MM.1S (cell line): ENCODE data around the gene CTCFL.
A peak's percentile ranks its signal among the peaks of the same experiment; 100 is the strongest.

Source experiments
- DNase-seq: peaks from one replicate; pipeline ENCODE4 v3.0.0-alpha.2; 2015
- H2AFZ ChIP-seq: fragments of 300-600 bp; sonication (generic); 2 replicates; pipeline ENCODE4 v1.6.0; 2016; ENCODE audit warnings: antibody characterized with exemption, low read length
- H3F3A ChIP-seq: fragments of 300-600 bp; sonication (generic); 2 replicates; pipeline ENCODE4 v1.6.1; 2016; ENCODE audit warnings: mild to moderate bottlenecking, antibody characterized with exemption, low read length, moderate library complexity, mixed read lengths; ENCODE audit not compliant: insufficient read depth
- H3K27ac ChIP-seq: fragments of 300-600 bp; sonication (generic); 2 replicates; pipeline ENCODE4 v1.5.1; 2016; ENCODE audit warnings: mild to moderate bottlenecking, low read length
- H3K27me3 ChIP-seq: fragments of 300-600 bp; sonication (generic); replicated peaks from 2 replicates; pipeline ENCODE4 v1.6.0; 2016; ENCODE audit warnings: low read length; ENCODE audit not compliant: insufficient read depth
- H3K36me3 ChIP-seq: fragments of 300-600 bp; sonication (generic); replicated peaks from 2 replicates; pipeline ENCODE4 v1.6.1; 2016; ENCODE audit warnings: mild to moderate bottlenecking, low read length, mixed read lengths; ENCODE audit not compliant: insufficient read depth
- H3K4me1 ChIP-seq: fragments of 300-600 bp; sonication (generic); 2 replicates; pipeline ENCODE4 v1.6.1; 2016; ENCODE audit warnings: low read length, mixed read lengths
- H3K4me2 ChIP-seq: fragments of 300-600 bp; sonication (generic); 2 replicates; pipeline ENCODE4 v1.6.0; 2016; ENCODE audit warnings: low read depth, low read length
- H3K4me3 ChIP-seq: fragments of 300-600 bp; sonication (generic); 2 replicates; pipeline ENCODE4 v1.5.1; 2016; ENCODE audit warnings: low read length, mixed read lengths
- H3K79me2 ChIP-seq: fragments of 300-600 bp; sonication (generic); 2 replicates; pipeline ENCODE4 v1.6.1; 2016; ENCODE audit warnings: mixed run types, low read length, mixed read lengths
- H3K9ac ChIP-seq: fragments of 300-600 bp; sonication (generic); 2 replicates; pipeline ENCODE4 v1.6.1; 2016; ENCODE audit warnings: low read length, mixed read lengths
- H3K9me2 ChIP-seq: fragments of 300-600 bp; sonication (generic); replicated peaks from 2 replicates; pipeline ENCODE4 v1.6.1; 2016; ENCODE audit warnings: mild to moderate bottlenecking, low read length, mixed read lengths; ENCODE audit not compliant: insufficient read depth
- H3K9me3 ChIP-seq: fragments of 300-600 bp; sonication (generic); replicated peaks from 2 replicates; pipeline ENCODE4 v1.6.1; 2016; ENCODE audit warnings: mild to moderate bottlenecking, low read length, mixed read lengths; ENCODE audit not compliant: insufficient read depth
- H4K20me1 ChIP-seq: fragments of 300-600 bp; sonication (generic); 2 replicates; pipeline ENCODE4 v1.6.1; 2016; ENCODE audit warnings: mild to moderate bottlenecking, low read length, moderate library complexity, mixed read lengths; ENCODE audit not compliant: insufficient read depth
- CTCF ChIP-seq: fragments of 300-600 bp; sonication (generic); IDR thresholded peaks from 2 replicates; pipeline ENCODE4 v1.5.1; 2016; ENCODE audit warnings: antibody characterized with exemption, low read length, mixed read lengths
- EZH2 ChIP-seq: fragments of 300-600 bp; sonication (generic); optimal IDR thresholded peaks from 2 replicates; pipeline ENCODE3; 2017; ENCODE audit warnings: low read depth, mild to moderate bottlenecking, antibody characterized with exemption, low read length, mixed read lengths
- EZH2phosphoT487 ChIP-seq: fragments of 300-600 bp; sonication (generic); IDR thresholded peaks from 2 replicates; pipeline ENCODE4 v1.6.1; 2018; ENCODE audit warnings: antibody characterized with exemption, low read length

CTCFL gene

GRCh38 chr20:57450419-57450818 is 74.5 kb downstream of the CTCFL start:
- peak overlapping the region; percentile 69 for H3K4me2 ChIP-seq
- H3F3A ChIP-seq, result no peaks in the 10 kb centered on the region
- H3K9me2 ChIP-seq, result no peaks in the 10 kb centered on the region
- H3K27me3 ChIP-seq, result no peaks in the 10 kb centered on the region
- peak overlapping the region; percentile 50 for H2AFZ ChIP-seq
- H3K9me3 ChIP-seq, result no peaks in the 10 kb centered on the region
- H3K79me2 ChIP-seq, result no peaks in the 10 kb centered on the region
- peak; percentile 77 for DNase-seq
- H3K27ac ChIP-seq, result peak overlapping the region; percentile 35; the same call in 1 of the 2 replicates
- peaks cover 17% of the 10 kb centered on the region for H3K4me1 ChIP-seq
- H3K36me3 ChIP-seq, result no peaks in the 10 kb centered on the region
- no peak overlapping the region for H3K4me3 ChIP-seq
- H4K20me1 ChIP-seq, result no peaks in the 10 kb centered on the region
- H3K9ac ChIP-seq, result no peak overlapping the region
- TF ChIP-seq EZH2phosphoT487, result no peak
- TF ChIP-seq EZH2, result no peak
- TF ChIP-seq CTCF, result no peak

DNA sequence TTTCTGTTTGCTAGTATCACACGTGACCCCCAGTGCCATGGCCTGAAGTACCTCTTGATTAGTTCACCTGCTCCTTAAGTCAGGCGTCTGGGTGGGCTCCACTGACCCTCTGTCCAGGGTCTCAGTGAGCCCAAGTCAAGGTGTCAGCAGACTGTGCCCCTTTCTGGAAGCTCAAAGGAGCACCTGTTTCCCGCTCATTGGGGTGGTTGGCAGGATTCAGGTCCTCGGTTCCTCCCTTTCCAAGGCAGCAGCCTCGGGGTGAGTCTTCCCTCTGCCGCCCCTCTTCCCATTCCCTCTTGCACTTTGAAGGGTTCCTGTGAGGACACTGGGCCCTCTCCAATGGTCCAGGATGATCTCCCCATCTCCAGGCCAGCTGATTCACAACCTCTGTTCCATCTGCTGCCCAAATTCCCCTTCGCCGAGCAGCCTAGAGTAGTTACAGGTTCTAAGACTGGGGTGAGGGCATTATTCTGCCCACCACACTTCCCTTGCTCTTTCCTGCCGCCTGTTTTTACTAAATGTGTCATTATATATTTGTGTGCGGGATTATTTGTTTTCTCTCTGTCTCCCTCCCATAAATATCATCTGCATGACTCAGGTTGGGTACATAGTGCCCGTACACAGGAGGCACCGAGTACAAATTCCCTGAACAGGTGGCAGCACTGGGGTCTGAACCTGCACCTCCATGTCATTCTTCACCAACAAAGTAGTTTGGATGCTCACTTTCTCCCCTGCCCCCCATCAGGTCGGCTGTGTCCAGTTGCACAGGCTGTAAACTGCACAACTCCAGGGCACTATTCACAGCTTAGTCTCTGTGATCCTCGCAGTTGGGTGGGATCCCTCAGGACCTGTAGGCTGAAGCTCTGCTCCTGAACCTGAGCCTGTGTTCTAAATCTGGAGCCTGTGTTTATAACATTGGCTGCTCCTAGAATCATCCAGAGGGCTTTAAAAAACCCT is 75.3 kb downstream of the CTCFL start:
- Histone ChIP-seq H3K4me2 (peak overlapping the region; percentile 69; the same call in 1 of the 2 replicates), H3K79me2 (no peaks in the 10 kb centered on the region), H3K4me1 (peaks cover 17% of the 10 kb centered on the region), H2AFZ (no peak overlapping the region), H3K9me3 (no peaks in the 10 kb centered on the region), H3F3A (no peaks in the 10 kb centered on the region), H3K27me3 (no peaks in the 10 kb centered on the region), H3K27ac (no peak overlapping the region), H4K20me1 (no peaks in the 10 kb centered on the region), H3K9ac (no peak overlapping the region), H3K9me2 (no peaks in the 10 kb centered on the region), H3K36me3 (no peaks in the 10 kb centered on the region), H3K4me3 (no peak overlapping the region)
- TF ChIP-seq EZH2phosphoT487 (no peak), CTCF (no peak), EZH2 (no peak)
- no peak for DNase-seq

- no peaks in the 10 kb centered on the region for H3K27me3 ChIP-seq
- no peak for TF ChIP-seq EZH2phosphoT487
- no peak for TF ChIP-seq CTCF
- no peak for TF ChIP-seq EZH2
- H3K9me3 ChIP-seq, result no peaks in the 10 kb centered on the region
- no peak overlapping the region for H2AFZ ChIP-seq
- H3F3A ChIP-seq, result no peaks in the 10 kb centered on the region
- H3K4me2 ChIP-seq, result no peak overlapping the region
- H3K4me1 ChIP-seq, result peaks cover 17% of the 10 kb centered on the region
- no peak overlapping the region for H3K27ac ChIP-seq
- H3K9ac ChIP-seq, result no peak overlapping the region
- H3K36me3 ChIP-seq, result no peaks in the 10 kb centered on the region
- no peak for DNase-seq
- H3K4me3 ChIP-seq, result no peak overlapping the region
- H4K20me1 ChIP-seq, result no peaks in the 10 kb centered on the region
- H3K9me2 ChIP-seq, result no peaks in the 10 kb centered on the region
- no peaks in the 10 kb centered on the region for H3K79me2 ChIP-seq
These were observed 76.1 kb downstream of the CTCFL start for GRCh38 chr20:57448764-57449354.
